A673 (cell line): ENCODE results near the gene USP9X. TPM values are rescaled to one million over a fixed set of nuclear protein-coding genes. Genes with fewer than 3 reads are reported as not detected.
A peak's percentile ranks its signal among the peaks of the same experiment; 100 is the strongest.

ENCODE experiments used
- BruUV-seq: library from RNA; stranded (reverse); fragments of 400-500 nt; replicated peaks from 2 replicates; lab custom pipeline; 2021; lab: Mats Ljungman, UMichigan
- CTCF ChIA-PET: fragments of 300-600 bp; sonication (Branson Sonifier 250); formaldehyde crosslinking; loops from one replicate; lab custom pipeline; 2022; ENCODE audit warnings: antibody characterized with exemption; lab: Charles Lee
- POLR2A ChIA-PET: fragments of 300-600 bp; sonication (Branson Sonifier 250); formaldehyde crosslinking; loops from one replicate; lab custom pipeline; 2022; ENCODE audit warnings: antibody characterized with exemption; ENCODE audit not compliant: low non-redundant PET; lab: Charles Lee
- DNase-seq: peaks from one replicate; pipeline ENCODE4 v3.0.0-alpha.2; 2015; ENCODE audit warnings: low spot score
- H3K27ac ChIP-seq: fragments of 200-600 bp; sonication (generic); 2 replicates; pipeline ENCODE4 v1.5.1; 2016; ENCODE audit warnings: mixed run types, low read depth, mild to moderate bottlenecking, mixed read lengths, antibody characterized with exemption, low read length; ENCODE audit not compliant: poor library complexity, severe bottlenecking
- H3K27me3 ChIP-seq: fragments of 200-600 bp; sonication (generic); replicated peaks from 2 replicates; pipeline ENCODE4 v1.6.1; 2017; ENCODE audit warnings: mixed run types, low read depth, mild to moderate bottlenecking, mixed read lengths, antibody characterized with exemption, low read length; ENCODE audit not compliant: insufficient read depth, poor library complexity
- H3K36me3 ChIP-seq: fragments of 200-600 bp; sonication (generic); 2 replicates; pipeline ENCODE4 v1.6.1; 2016; ENCODE audit warnings: mixed run types, mild to moderate bottlenecking, mixed read lengths, antibody characterized with exemption, low read length; ENCODE audit not compliant: insufficient read depth, poor library complexity, severe bottlenecking
- H3K4me1 ChIP-seq: fragments of 200-600 bp; sonication (generic); 2 replicates; pipeline ENCODE4 v1.6.1; 2017; ENCODE audit warnings: mixed run types, mild to moderate bottlenecking, mixed read lengths, antibody characterized with exemption, low read length; ENCODE audit not compliant: insufficient read depth, poor library complexity, severe bottlenecking
- H3K4me3 ChIP-seq: fragments of 200-600 bp; sonication (generic); 2 replicates; pipeline ENCODE4 v1.5.1; 2016; ENCODE audit warnings: low read depth, mixed run types, mild to moderate bottlenecking, mixed read lengths, low read length; ENCODE audit not compliant: poor library complexity, severe bottlenecking
- H3K9me3 ChIP-seq: fragments of 200-600 bp; sonication (generic); 2 replicates; pipeline ENCODE4 v1.6.1; 2016; ENCODE audit warnings: mixed run types, low read depth, mild to moderate bottlenecking, mixed read lengths, antibody characterized with exemption, low read length; ENCODE audit not compliant: poor library complexity, severe bottlenecking
- CTCF ChIP-seq: fragments of 300-800, 200-600 bp; sonication (generic); conservative IDR thresholded peaks from 2 replicates; pipeline ENCODE4 v1.5.1; 2017; ENCODE audit warnings: low read depth, mild to moderate bottlenecking, antibody characterized with exemption, low read length, moderate library complexity, mixed read lengths
- EZH2 ChIP-seq: fragments of 200-600 bp; sonication (generic); IDR thresholded peaks from 2 replicates; pipeline ENCODE4 v1.6.1; 2017; ENCODE audit warnings: borderline replicate concordance, low read depth, mild to moderate bottlenecking, mixed read lengths, antibody characterized with exemption, low read length; ENCODE audit not compliant: poor library complexity, severe bottlenecking
- intact Hi-C: fragments of 100-400 bp; cut with micrococcal nuclease; formaldehyde crosslinking; loops from one replicate; pipeline ENCODE4 v1.10.0; 2022; ENCODE audit not compliant: unreplicated experiment
- total RNA-seq: library from RNA; stranded (reverse); gene quantifications from 2 replicates; pipeline ENCODE4 v1.2.3, GENCODE V29; 2021

Gene USP9X
- total RNA-seq, 1 experiment from 2014 or later = 70.6 TPM

- no peaks in the 10 kb centered on the region for H3K27me3 ChIP-seq
- no TSS peak for BruUV-seq
- H3K27ac ChIP-seq = no peak overlapping the region
- intact Hi-C loops = loop anchor here (10.0 kb wide), 1 partner anchor 714 kb away; no protein-coding TSS in a partner anchor
- ChIA-PET CTCF (no interaction called here), POLR2A (no interaction called here)
- no peak for TF ChIP-seq EZH2
- TF ChIP-seq CTCF = no peak
- H3K4me1 ChIP-seq = no peaks in the 10 kb centered on the region
- H3K9me3 ChIP-seq = no peaks in the 10 kb centered on the region
- H3K36me3 ChIP-seq = no peaks in the 10 kb centered on the region
- DNase-seq = no peak
- H3K4me3 ChIP-seq = no peak overlapping the region
Observed at GRCh38 chrX:41258871-41259270, 173.6 kb downstream of the USP9X start.

DNA sequence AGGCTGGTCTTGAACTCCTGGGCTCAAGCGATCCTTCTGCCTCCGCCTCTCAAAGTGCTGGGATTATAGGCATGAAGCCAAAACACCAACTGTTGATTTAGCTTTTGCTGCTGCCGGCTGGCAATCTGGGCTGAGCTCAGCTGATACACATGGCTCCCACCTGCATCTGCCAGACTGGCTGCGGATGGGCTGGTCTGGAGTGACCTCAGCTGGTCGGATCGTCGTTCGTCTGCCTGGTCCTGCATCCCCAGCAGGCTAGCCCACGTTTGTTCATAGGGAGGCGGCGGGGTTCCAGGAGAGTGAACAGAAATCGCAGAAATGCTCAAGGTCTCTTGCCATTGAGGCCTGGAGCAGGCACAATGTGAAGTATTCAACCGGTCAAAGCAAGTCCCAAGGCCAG is 174.3 kb downstream of the USP9X start:
- no peak for TF ChIP-seq CTCF
- TF ChIP-seq EZH2 = no peak
- Histone ChIP-seq H3K27me3 (no peaks in the 10 kb centered on the region), H3K27ac (no peak overlapping the region), H3K4me1 (no peaks in the 10 kb centered on the region), H3K36me3 (no peaks in the 10 kb centered on the region), H3K4me3 (no peak overlapping the region), H3K9me3 (no peaks in the 10 kb centered on the region)
- ChIA-PET CTCF (no interaction called here), POLR2A (no interaction called here)
- intact Hi-C loops = loop anchor here (10.0 kb wide), 1 partner anchor 715 kb away; no protein-coding TSS in a partner anchor
- BruUV-seq = no TSS peak
- DNase-seq = no peak

- Histone ChIP-seq H3K27me3 (no peaks in the 10 kb centered on the region), H3K36me3 (no peaks in the 10 kb centered on the region), H3K4me1 (no peaks in the 10 kb centered on the region), H3K27ac (no peak overlapping the region), H3K9me3 (no peaks in the 10 kb centered on the region), H3K4me3 (no peak overlapping the region)
- no TSS peak for BruUV-seq
- POLR2A ChIA-PET = no interaction called here
- no peak for TF ChIP-seq CTCF
- TF ChIP-seq EZH2 = no peak
- peak; percentile 59 for DNase-seq
- intact Hi-C loops = no loop called here
- CTCF ChIA-PET = no interaction called here
Observed at GRCh38 chrX:41265615-41266014, 180.4 kb downstream of the USP9X start.
